Colon (tissue), 2 donors: Measurements from ENCODE around the gene SEM1.
A peak's percentile ranks its signal among the peaks of the same experiment; 100 is the strongest.
"Not testable (repeated sequence)": the region's sequence is repeated elsewhere in the genome, so short reads cannot be mapped to it uniquely, and the experiment has no call there.

Experiments
- FAIRE-seq: peaks from 2 replicates; lab custom pipeline; 2012; peaks lifted over from hg19 to GRCh38; lab: Jason Lieb, UNC
- donor health status: control.
- donor health status: control.

Gene SEM1

DNA sequence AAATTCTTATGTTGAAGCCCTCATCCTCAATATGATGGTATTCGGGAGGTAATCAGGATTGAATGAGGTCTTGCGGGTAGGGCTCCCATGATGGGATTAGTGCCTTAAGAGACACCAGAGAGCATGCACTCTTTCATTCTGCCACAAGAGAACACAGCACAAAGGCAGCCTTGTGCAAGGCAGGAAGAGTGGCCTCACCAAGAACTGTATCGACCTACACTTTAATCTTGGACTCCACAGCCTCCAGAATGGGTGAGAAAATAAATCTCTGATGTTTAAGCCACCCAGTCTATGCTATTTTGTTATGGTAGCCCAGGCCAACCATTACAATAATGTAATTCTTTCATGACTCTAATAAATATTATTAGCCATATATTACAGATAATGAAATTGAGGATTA lies 8.4 kb downstream of the SEM1 start:
- no peak for FAIRE-seq

DNA sequence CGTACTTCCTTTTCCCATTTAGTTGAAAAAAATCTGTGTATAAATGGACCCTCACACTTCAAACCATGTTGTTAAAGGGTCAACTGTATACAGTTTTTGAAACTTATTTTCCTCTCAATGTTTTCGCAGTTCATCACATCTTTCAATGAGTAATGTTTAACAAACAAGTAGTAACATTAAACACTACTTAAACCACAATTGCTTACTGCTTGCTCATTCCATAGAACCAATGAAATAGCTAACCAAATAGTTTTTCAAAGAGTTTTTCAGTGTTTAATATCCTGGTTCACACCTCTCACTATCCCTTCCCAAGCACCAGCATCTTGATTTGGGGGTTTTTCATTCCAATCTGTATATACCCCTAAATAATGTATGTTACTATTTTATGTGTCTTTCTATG lies 9.1 kb downstream of the SEM1 start:
- FAIRE-seq = no peak

DNA sequence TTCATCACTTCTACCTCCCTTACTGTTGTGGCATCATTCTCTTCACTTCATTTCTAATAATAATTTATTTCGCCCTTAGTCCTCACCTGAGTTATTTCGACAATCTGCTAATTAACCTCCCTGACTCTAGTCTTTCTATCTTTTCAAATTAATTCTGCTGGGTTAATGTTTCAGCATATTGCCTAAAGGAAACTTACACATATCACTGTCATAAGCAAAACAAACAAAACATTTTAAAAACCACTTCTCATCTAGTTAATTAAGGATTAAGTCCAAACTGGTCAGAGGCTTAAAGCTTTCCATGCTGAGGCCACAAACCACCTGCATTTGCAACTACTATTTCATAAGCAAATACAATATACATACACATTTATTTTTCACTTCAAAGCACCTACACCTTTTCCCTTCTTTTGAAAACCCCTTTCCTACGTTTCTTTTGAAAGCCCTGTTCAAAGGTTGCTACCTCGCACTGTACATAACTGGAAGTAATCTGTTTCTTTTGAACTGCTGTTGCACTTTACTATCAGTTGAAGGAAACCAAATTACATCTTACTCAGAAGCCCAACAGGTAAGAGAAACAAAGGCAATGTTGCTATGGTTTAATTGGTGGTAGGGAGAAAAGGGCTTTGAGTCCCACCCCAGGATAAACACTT lies 10.3 kb downstream of the SEM1 start:
- no peak for FAIRE-seq

DNA sequence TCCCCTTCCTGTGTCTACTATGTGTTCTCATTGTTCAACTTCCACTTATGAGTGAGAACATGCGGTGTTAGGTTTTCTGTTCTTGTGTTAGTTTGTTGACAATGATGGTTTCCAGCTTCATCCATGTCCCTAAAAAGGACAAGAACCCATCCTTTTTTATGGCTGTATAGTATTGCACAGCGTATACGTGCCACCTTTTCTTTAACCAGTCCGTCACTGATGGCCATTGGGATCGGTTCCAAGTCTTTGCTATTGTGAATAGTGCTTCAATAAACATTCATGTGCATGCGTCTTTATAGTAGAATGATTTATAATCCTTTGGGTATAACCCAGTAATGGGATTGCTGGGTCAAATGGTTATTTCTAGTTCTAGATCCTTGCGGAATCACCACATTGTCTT lies 11.2 kb downstream of the SEM1 start:
- not testable (repeated sequence) for FAIRE-seq

DNA sequence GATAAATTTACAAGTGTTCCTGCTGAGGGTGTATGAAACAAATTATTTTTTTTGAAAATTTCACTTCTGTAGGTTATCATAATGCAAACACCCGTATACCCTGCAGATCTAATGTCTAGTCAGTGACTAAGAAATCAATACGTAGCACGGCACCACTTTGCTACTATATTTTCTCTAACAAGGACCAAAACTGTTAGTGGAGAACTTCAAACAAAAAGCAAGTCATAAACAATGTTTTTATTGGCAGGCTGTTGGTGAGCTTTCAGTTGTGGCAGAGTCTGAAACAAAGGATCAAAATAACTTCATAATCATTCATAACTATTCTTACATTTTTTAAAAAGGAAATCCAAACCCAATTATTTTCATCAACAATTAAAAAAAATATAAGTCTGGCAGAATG lies 11.8 kb downstream of the SEM1 start:
- no peak for FAIRE-seq

DNA sequence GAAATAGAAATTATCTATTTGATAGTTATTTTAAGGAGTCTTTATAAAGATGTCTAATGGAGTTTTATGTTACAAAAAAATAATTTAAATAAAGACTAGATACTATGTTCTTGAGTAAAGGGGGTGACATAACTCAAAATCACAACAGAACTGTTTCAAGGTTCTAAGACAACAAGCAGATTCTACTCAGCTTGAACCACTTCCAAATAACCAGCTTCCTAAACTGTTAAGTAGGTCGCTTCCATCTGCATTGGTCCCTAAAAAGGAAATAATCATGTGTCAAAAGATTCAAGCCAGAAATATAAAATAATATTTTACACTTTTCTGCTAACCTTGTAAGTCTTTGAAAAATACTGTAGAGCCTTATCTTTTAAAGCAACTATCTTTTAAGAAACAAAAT lies 14.1 kb downstream of the SEM1 start:
- no peak for FAIRE-seq

DNA sequence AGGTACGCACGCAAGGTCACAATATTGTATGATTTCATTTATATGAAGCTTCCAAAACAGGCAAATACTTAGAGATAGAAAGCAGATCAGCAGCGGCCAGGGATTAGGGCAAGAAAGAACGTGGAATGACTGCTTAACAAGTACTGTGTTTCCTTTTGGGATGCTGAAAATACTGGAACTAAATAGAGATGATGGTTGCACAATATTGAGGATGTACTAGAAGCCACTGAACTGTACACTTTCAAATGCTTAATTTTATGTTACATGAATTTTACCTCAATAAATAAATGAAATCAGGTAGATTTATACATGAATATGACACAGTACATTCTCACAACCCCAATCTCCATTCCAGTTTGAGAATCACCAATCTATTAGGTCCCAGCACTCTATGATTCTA lies 15.6 kb downstream of the SEM1 start:
- FAIRE-seq = no peak

DNA sequence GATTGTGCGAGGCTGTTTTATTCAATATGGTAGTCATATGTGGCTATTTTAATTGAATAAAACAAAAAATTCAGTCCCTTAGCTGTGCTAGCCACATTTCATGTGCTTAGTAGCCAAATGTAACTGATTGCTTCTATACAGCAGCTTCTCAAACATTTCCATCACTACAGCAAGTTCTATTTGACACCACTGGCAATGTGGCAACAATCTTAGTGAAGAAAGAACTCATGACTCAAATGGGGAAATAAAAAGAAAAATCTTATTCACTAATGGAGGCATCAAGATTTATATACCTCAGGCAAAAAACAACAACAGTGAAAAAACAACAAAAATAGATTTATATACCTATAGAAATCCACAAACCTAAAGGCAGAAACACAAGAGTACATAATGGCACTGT lies 17.9 kb downstream of the SEM1 start:
- FAIRE-seq = no peak

DNA sequence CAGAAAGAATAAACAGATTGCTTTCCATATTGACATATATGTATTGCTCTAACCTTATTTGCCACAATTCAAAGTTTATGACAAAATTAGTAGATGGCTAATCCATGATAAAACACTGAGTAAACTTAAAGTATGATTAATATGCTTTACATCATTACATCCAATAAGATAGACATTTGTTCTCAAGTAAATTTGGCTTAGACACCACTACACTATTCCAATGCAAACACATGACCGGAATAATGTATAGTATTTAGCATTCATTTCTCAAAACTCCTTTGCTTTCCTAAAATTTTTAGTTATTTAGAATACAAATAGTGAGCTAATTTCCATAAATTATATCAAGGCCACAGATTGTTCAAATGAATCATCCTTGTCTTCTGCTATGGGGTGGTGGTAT lies 20.2 kb downstream of the SEM1 start:
- FAIRE-seq = no peak

DNA sequence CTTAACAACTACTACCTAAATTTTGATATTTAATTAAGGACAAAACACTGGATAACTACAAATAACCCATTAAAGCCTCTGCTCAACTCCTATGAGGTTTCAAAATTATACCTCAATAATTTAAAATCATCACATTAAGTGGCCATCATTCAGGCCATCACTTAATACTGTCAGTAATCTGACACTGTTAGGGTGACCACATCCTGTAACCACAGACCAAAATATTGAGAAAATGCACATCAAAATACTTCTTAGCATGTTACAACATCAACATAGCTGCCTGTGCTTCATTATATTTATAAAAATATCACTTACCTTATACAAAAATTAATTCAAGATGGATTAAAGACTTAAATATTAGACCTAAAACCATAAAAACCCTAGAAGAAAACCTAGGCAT lies 23.3 kb downstream of the SEM1 start:
- FAIRE-seq = no peak

DNA sequence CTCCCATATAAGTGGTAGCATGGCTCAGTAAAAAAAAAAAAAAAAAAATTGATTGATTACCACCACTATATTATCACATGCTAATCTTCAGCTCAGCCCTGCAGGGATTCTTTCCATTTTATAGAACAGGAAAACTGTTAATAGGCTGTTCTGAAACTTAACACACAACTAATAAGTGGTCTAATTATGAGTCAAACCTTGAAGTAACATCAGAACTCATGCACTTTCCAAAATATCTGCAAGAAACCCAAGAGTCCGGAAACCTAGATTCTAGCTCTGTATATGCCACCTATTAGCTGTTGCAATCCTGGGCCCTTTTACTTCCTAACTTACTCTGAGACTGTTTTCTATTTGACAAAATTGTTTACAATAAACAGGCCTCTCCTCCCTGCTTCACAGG lies 23.9 kb downstream of the SEM1 start:
- no peak for FAIRE-seq

DNA sequence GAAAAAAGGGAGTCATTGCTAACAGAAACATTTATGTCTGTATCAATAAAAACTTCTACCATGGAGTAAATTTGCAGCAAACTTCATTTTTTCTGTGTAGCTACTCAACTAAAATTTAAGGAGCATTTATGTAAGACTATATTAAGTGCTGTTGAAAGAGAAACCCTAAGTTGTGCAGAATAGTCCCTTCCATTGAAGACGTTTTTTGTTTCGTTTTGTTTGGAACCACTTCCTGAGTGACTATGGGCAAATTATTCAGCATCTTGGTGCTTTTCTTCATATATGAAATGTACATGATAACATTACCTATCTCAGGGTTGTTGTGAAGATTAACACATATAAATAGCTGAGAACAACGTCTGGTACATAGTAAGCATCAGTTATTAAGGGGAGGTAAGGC lies 24.3 kb downstream of the SEM1 start:
- no peak for FAIRE-seq

DNA sequence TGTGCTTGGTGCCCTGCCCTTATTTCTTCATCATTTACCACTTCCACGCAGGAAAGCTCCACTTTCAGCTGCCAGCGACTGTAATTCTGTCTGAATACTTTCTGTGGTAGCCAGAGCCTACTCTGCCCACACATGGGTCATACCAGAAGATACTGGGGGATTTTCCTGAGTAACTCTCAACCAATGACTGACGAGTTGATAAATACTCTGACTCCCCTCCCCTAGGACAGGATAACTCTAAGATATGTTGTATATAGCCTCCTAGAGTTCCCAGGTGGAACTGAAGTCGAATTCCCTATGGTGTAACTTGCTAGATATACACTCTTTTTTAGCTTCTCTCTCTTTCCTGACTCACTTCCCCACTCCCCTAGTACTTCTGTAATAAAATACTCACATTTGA lies 29.8 kb downstream of the SEM1 start:
- FAIRE-seq = no peak

DNA sequence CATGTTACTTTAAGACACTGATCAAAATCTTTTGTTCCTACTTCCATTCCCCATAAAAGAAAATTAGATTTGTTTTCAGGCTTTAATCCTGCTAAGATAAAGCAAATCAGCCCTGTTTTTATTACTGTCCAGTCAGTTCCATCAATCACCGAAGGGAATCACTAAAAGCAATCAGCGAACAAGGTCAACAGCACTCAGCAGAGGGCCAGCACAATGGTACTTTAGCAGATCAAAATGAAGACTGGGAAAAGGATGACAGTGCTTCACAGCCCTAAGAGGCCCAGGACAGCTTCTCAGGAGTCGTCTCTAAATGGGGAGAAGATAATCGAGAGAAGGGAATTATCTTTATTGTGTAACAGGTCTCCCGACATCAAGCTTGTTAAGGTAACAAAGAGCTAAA lies 32.7 kb downstream of the SEM1 start:
- FAIRE-seq = no peak

DNA sequence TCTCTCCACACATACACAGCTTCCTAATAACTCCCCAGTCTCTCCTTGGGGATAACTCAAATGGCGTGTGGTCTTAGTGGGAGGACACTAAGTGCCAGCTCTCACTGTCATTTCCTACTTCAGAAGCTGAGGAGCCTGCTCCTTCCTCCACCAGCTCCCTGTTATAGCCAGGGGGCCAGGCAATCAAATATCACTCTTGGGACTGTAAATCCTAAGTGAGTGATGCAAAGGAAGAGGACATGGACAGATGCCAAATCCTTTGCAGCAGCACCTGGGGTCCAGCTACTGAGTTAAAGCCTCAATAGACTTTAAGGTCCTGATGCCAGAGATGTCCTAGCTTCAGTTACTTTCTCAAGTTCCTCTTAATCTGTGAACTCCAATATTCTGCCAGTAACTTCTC lies 34.1 kb downstream of the SEM1 start:
- FAIRE-seq = no peak

DNA sequence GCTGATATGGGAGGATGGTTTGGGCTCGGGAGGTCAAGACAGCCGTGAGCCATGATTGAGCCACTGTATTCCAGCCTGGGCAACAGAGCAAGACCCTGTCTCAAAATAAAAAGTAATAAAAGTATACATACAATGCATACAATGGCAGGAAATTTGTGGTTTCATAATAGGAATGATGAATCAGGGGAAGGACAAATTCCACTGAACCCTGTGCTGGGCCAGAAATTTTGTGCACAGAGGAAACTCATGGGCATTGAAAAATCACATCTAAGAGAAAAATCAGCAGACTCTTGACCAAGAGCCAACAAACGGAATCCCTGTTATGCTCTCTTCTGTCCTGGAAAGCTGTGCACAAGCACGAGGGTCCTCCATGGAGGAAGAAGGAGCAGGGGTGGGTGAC lies 35.1 kb downstream of the SEM1 start:
- no peak for FAIRE-seq

DNA sequence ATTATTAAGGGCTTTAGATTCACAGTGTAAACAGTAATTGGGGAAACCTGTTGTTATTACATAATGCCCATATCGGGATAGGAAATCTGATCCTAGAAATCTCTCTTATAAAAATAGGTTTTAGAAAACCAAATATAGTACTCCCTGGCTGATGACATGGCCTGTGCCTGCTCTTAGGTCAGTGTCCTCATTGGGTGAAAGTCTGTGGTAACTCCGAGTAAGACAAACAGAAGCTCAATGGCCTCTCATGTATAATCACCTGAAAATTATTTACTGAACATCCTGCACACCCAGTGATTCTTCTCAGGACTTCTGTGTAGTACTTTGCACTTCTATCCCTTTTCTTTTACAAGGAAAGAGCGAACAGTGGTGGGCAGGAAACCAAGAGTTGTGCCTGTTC lies 37.8 kb downstream of the SEM1 start:
- FAIRE-seq = no peak

DNA sequence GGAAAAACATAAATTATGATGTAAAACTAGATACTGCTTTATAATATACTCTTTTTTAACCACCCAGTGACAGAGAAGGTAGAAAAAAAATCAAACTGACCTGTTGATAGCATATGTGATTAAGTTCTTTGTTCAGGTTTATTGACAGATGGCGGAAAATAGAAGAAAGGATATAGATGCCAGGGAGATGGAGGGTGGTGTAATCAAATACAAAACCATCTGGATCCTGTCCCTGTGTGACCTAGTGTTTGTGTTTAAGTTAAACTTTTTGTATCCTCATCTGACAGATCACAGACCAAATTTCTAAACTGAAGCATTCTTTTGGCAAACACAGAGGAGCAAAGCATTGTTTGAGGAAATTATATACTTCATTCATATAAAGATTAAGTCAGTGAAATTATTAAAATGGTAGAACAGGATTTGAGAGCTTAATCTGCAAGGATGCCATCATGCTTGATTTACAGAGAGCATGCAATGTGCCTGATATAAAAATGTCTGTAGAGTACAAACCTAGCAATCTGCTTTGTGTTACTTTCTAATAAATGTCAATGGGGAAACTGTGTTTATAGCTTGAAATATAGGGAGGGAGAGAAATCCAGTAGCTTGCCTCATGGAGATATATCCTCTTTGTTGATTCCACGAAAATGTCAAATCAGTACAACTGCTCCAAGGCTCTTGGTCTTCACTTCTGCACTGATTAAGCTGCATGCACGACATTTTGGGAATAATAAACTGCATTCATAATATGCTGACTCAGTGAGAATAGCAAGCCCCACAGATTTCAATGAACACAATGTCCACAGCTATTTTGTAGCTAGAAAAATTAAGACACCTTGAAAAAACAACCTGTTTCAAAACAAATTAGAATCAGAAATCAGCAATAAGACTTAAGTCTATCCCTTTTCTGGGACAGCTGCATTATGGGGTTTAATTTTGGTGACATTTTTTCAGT lies 39.0 kb downstream of the SEM1 start:
- FAIRE-seq = peak; percentile 18

DNA sequence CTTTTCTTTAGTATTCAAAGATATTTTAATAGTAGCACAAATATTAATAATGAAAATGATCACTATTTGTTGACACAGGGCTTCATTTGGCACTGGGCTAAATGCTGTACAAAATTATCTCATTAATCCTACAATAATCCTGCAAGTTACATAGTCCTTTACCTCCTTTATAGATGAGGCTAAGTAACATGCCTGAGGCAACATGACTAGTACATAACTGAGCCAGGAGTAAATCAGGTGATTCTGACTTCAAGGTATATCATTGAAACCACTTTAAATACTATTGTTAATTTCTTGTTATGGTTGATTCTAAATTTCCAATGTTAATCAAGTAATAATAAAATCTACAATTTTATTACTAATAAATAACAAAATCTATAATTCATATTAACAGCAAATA lies 39.8 kb downstream of the SEM1 start:
- peak; percentile 47 for FAIRE-seq

DNA sequence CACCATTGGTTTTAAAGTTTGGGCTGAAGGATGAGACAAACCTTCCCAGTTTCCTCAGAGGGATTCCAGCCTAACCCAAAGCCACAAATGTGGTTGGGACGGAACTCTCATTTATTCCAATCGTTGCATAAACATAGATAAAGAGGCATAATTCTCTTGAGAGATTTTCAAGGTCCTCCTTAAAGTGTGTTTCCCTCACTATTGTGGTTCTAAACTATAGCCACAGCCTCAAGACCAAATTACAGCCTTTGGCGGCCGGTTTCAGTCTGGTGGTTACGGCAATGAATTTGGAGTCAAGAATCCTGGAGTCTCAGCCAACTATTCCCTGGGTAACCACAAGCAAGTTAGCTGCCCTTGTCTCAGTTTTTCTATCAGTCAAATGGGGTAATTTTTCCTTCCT lies 42.6 kb downstream of the SEM1 start:
- FAIRE-seq = no peak

DNA sequence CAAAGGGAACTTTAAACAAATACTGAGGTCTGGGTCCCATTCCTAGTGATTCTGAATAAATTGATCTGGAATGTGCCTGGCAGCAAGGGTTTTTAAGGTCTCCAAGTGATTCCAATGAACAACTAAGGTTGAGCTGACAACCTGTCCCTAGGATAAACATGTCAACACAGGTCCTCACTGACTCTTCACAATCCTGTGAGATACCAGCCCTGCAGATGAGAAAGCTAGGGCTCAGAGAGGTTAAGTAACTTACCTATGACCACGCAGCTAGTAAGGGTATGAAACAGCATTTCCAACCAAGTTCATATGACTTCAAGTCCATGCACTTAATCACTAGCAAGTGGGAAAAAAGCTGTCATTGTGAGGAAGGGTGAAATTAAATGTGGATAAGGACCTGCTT lies 44.0 kb downstream of the SEM1 start:
- FAIRE-seq = no peak

DNA sequence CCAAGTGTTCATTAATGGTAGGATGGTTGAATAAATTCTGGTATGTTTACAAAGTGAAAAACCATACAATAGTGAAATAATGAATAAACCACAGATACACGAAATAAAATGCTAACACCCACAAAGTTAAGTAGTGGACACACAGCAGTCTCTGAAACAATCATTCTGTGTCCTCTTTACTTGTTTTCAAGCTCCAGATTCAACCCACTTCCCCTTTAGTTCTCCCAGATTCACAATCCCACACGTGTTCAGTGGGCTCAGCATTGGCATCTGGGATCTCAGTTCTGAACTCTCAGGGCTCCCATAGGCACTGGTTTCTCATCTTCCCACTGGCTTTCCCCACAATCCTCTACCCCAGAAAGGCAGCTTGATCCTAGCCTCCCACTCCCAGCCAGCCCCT lies 44.9 kb downstream of the SEM1 start:
- no peak for FAIRE-seq

DNA sequence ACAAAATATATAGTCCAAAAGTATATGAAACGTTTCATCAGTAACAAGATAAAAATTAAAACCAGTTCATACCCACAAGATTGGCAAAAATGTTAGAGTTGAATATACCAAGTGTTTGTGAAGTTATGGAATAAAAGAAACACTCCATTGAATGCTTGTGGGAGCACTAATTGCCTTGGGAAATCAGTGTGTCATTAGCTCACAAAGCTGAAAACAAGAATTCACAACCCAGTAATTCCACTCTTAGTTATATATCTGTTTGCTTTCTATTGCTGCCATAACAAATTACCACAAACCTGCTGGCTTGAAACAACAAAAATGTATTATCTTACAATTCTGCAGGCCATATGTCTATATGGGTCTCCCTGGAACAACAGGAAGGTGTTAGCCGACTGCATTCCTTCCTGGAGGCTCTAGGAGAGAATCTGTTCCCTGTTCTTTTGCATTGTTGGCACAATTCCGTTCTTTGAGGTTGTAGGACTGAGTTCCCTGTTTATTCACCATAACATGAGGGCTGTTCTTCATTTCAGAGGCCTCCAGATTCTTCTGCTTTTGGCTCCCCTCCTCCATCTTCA lies 45.7 kb downstream of the SEM1 start:
- FAIRE-seq = no peak

DNA sequence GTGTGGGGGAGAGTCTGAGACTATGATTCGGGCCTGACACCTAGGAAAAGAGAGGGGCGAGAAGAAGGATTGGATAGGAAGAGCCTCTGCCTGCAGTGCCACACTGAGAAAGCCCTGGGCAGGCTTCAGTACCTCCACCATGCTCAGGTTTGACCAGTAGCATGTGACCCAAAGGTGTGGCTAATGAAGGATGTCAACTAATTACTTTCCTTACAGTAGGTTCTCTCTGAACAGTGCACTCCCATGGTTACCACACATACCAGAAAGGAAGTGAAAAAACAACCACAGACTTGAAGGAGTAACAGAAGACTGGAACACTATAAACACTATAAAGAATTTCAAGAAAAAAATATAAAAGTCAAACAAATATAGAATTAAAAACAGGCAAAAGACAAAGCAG lies 46.2 kb downstream of the SEM1 start:
- FAIRE-seq = no peak
